NCI-H345 treated with DMSO at 0.1 percent for 48 hours (cell line): ENCODE data around the gene MED27.
A peak's percentile ranks its signal among the peaks of the same experiment; 100 is the strongest.

Source experiments
- DNase-seq: peaks from one replicate; lab custom pipeline; 2025; ENCODE audit not compliant: unreplicated experiment; lab: John Stamatoyannopoulos, UW

MED27 gene

GRCh38 chr9:132000659-132001058 is 79.0 kb downstream of the MED27 start:
- DNase-seq = no peak

DNA sequence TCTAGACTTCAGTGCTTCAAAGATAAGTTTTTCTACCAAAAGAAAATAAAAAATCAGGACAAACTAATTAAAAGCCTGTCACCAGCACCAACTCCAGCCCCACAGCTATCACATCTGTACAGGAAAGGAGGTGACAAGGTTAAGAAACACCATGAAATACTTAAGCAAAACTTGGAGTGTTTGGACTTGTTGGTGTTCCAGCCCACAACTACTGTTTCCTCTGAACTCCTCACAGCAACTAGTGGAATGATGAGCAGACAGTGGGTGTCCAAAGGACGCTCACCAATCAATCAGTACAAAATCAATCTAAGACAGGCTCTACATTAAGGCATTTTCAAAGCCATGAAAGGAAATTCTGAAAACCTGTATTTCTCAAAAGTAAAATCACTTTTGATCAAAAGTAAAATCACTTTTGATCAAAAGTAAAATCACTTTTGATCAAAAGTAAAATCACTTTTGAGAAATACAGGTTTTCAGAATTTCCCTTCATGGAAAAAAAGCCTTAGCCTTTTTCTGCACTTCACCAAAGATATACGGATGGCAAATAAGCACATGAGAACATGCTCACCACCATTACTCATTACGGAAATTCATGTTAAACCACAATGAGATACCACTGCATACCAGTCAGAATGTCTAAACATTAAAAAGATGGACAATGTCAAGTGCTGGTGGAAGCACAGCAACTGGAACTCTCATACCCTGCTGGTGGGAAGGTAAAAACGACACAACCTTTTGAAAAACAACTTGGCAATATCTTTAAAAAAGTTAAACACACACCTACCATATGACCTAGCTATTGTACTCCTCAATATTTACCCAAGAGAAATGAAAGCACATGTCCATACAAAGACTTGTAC is 79.7 kb downstream of the MED27 start:
- no peak for DNase-seq

DNA sequence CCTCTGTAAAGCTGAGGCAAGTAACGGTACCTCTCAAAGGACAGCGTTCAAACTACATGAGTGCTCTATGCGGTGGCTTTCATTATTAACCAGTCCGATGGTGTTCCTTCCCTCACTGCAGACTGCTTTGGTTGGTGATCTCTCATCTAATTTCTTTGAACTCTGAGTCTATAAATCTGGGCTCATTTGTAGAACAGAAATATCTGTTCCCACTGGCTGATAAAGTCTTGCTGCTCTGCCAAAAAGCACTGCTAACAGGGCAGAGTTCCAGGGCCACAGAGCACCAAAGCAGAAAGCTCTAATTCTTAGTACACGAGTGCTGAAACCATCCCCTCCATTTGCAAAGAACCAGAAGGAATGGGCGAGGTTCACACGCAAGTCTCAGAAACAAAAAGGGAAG is 81.9 kb downstream of the MED27 start:
- no peak for DNase-seq

DNA sequence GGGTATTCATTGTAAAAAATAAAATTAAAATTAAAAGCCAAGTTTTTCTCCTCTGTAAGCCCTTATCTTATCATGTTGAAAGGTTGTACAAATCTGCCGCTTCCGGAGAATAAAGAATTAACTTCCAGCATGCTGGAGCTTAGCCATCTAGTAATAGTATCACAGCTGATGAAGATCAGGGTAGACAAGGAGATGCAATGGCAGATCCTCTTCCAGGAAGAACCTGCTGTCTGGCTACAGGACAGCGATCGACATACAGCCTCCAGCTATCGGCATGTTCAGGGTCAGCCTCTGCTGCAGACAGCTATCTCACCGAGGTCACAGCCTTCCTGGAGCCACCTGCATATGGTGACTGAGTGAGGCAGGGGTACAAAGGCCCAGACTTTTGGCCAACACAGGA is 82.6 kb downstream of the MED27 start:
- DNase-seq = no peak

DNA sequence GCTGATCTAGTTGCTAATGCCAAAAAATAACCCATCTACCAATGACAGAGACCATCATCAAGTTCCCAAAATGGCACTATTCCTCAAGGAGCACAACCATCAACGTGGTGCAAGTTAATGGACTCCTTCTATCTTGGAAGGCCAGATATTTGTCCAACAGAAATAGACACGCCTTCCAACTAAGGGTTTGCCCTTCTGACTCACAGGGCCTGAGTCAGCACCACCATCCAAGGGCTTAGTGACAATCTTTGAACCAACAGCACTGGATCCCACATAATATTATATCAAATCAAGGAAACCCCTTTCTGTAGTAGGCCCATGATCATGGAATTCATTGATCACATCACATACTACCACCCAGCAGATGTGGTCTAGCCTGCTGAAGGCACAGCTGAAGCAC is 84.3 kb downstream of the MED27 start:
- no peak for DNase-seq

GRCh38 chr9:131994364-131995125 is 85.1 kb downstream of the MED27 start:
- no peak for DNase-seq

DNA sequence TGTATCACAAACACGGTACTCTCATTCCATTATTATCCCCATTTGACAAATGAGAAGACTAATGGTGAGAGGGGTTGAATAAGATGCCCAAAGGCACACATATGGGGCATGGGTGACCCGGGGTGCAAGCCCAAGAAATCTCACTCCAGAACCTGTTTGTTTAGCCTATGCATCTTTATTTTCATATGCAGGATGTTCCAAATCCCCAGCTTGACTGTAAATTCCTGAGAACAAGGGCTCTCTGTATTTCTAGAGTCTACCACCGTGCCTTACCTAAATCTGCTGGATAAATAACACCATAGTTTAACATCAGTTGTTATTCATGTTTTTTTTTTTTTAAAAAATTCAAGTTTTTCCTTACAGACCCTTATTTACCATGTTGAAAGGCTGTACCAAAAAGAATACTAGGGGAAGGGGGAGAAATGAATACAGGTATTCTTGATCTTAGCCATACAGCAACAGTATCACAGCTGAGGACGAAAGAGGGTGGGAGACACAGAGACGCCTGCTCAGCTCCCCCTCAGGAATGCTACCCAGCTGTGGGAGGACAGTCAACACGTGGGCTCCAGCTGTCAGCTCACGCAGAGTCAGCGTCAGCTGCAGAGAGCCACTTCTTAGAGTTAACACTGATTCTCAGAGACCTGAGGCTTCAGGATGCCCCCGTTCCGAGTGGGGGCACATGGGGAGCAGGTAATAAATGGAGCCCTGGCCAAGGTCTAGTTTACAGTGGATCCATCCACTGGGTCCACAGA is 86.6 kb downstream of the MED27 start:
- DNase-seq = no peak

DNA sequence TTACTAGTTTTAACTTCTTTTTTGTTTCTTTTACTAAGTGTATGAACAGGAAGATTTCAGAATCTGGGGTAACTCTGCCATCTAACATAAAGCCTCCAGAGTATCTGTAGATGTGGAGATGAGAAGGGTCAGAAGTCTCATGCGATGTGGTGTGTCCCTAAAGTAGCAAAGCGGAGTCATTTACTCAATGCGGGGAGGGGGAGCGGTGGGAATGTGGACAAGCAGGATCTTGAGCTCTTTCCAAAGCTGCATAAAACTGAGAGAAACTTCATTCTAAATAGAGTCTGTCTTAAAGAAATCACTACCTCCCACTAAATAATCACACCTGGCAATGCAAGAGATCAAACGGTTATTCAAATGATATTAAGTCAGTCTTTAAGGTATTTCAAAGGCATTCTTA is 92.4 kb downstream of the MED27 start:
- DNase-seq = no peak

DNA sequence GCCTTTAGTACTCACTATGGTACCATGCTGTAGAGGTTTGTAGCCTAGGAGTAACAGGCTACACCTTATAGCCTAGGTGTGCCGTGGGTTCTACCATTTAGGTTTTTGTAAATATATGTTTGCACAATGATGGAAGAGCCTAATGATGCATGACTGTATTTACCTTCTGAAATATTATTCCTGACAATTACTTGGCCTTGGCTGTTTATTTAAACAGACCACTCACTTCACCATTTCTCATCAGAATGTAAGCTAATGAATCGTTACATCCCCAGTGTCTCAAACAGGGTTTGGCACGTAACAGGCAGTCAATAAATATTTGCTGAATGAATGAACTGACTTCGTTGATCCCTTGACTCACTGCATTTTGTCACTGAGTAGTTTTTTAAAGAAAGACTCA is 93.1 kb downstream of the MED27 start:
- DNase-seq = peak; percentile 3

- no peak for DNase-seq
These were observed 93.6 kb downstream of the MED27 start for GRCh38 chr9:131986089-131986488.

DNA sequence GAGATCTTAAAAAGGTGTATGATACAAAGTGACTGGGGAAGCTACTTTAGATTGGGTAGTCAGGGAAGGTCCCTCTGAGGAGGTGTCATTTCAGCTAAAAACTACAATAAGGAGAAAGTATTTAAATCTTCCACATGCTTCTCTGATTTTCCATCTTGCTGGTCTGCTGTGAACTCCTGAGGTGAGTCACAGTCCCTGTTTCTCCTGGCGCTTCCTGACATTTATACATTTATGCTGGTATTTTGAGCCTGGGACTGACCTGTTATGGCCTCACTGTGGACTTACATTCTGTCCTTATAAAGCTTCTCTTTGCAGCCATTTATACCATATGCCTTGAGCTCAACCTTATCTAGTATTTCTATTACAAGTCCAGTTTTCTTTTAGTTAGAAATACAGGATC is 95.1 kb downstream of the MED27 start:
- DNase-seq = no peak

DNA sequence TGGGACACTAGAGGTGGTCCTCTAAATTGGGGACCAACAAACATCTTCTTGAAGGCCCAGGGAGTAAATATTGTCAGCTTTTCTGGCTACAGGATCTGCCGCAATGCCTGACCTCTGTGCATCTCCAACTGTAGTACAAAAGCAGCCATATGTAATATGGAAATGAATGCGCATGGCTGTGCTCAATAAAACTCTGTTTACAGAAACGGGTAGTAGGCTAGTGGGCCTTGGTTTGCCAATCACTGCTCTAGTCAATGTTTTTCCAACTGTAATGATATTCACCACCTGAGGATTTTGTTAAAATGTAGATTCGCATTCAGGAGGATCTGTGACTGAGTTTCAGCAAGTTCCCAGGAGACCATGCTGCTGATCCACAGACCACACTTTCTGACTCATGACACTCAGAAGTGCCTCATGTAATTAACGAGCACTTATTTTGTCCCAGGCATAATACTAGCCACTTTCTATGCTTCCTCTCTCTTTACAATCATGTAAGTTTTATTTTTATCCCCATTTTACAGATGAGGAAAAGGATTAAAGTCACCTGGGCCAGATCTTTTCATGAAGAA is 96.9 kb downstream of the MED27 start:
- DNase-seq = no peak

DNA sequence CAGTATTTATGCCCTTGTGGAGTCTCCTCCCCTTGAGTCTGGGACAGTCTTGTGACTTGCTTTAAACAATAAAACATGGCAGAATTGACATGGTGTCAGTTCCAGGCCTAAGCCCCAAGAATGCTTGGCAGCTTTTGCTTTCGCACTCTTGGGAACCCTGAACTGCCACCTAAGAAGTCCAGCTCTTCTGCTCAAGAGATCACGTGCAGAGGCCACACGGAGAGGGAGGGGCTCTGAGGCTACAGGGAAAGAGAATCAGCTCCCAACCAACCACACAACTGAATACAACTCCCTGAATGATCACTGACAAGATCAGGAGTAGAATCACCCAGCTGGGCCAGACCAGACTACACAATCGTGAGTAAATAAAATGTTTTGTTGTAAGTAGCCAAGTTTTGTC is 97.6 kb downstream of the MED27 start:
- DNase-seq = no peak

DNA sequence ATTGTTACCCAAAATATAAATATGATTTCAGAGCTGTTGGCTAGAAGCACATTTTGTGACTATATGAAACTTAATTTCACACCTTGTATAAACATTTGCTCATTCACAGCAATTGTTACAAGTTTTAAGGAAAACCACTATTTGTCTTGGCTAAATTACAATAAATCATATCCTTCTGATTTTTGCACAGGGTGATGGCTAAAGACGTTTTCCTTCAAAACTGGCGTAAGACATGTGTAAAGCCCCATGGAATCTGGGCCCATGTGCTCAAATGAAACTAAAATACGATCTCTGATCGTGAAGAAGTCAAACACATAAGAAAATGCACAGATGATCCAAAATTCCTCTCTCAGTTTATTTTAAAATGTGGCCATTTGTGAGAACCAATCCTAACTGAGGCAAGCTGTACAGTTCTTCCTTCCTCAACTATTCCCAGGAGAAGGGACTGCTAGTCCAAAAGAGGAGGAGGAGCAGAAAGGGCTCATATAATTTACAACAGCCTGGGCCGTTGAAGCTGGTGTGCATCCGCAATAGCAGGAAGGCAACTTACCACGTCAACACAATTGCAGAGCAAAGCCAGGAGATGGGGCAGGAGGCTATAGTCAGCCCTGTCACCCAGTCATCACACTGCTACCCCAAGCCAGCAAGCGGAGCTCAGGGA is 98.4 kb downstream of the MED27 start:
- DNase-seq = no peak

DNA sequence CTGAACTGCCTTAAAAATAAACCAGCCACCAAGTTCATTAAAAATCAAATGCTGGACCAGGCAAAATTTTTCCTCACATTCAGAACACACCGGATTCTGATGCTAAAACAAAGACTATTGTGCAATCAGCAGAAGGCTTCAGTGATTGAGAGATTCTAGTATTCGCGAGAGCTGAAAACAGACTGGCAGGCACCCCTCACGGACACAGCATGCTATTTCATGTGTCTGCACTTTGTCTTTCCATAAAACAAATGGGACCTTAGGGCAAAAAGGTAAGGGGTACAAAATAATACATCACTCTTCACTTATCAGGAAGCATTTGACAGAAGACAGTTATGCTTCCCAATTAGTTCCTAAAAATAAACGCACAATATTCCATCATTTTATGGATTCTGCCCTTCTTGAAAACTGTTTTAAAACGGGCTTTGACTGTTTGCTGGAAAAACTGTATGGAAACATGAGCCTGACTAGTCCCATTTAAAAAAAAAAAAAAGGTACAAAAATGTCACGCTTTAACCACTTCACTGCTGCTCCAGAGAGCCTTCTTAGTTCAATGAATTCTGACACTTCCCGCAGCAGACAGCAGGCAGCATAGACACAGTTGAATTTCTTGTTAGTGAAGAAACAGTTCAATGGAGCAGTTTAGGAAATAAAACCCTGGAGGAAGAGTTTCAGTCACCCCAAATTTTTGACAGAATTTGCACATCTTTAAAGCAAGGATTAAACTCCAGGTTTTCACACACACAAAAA is 99.2 kb downstream of the MED27 start:
- DNase-seq = no peak

GRCh38 chr9:131977109-131977838 is 102.4 kb downstream of the MED27 start:
- no peak for DNase-seq

- DNase-seq = no peak
These were observed 103.2 kb downstream of the MED27 start for GRCh38 chr9:131976157-131977108.

DNA sequence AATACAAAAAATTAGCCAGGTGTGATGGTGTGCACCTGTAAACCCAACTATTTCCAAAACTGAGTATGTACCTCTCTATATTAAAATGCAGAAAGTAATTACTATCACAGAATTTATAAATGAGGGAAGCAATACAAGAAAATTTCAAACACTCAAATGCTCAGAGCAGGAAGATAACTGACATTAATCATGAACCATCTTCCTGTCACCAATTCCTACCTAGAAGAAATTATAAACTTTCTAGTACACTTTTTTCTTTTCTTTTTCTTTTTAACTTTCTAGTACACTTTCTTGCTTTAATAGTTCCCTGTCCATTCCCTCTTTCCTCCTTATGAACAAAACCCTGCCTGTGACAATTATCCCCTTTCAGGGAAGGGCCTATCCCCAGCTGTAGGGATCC is 106.8 kb downstream of the MED27 start:
- no peak for DNase-seq
